Adrenal gland (tissue), 5 donors: ENCODE data around the gene SMG6.

Source experiments
- POLR2A ChIP-seq, 2 donors: fragments of 450-650 bp; IDR thresholded peaks; one replicate each; pipeline ENCODE4 v1.6.1; 2017; ENCODE audit warnings: antibody characterized with exemption in 2 of 2, mild to moderate bottlenecking in 2 of 2, moderate library complexity in 1 of 2
- TF ChIP-seq, protein P1 (sequence below), 6 experiments: fragments of 450-650 bp in 4 of 6; fragments of 200-600 bp in 2 of 6; sonication (generic) in 1 of 6; IDR thresholded peaks; 1 replicate in 5 of 6; 2 replicates in 1 of 6; pipeline versions ENCODE4 v1.5.1 to v1.8.0; 2016 to 2021; ENCODE audit warnings: antibody characterized with exemption in 6 of 6, mild to moderate bottlenecking in 2 of 6, moderate library complexity in 1 of 6
- donor health status: DM: no; HTN: no; CAD: no.

DNA sequence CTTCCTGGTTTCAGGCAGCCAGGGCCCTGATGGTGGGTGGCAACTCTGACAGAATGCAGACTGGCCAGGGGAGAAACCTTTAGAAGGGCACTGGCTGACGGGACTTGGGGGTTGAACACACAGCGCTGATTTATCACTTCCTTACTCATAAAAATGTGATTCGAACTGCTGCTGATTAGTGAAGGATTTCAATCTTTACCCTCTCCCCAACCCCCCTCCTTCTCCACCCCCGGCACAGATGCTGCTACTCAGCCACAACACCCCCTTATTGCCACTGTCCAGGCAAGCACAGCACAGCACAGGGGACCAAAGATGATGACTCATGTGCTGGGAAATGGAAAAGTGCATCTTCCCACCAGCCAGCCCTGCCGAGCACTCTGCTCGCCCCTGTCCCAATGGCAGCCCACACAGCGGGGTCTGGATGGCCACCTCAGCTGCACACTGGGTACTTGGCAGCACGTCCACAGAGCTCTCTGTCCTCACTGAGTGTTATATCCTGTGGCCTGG, 70.1 kb downstream of the SMG6 start:
- TF ChIP-seq, protein P1, sequence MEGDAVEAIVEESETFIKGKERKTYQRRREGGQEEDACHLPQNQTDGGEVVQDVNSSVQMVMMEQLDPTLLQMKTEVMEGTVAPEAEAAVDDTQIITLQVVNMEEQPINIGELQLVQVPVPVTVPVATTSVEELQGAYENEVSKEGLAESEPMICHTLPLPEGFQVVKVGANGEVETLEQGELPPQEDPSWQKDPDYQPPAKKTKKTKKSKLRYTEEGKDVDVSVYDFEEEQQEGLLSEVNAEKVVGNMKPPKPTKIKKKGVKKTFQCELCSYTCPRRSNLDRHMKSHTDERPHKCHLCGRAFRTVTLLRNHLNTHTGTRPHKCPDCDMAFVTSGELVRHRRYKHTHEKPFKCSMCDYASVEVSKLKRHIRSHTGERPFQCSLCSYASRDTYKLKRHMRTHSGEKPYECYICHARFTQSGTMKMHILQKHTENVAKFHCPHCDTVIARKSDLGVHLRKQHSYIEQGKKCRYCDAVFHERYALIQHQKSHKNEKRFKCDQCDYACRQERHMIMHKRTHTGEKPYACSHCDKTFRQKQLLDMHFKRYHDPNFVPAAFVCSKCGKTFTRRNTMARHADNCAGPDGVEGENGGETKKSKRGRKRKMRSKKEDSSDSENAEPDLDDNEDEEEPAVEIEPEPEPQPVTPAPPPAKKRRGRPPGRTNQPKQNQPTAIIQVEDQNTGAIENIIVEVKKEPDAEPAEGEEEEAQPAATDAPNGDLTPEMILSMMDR (IDR thresholded peaks at IDR 0.05): no peak
- TF ChIP-seq POLR2A (IDR thresholded peaks at IDR 0.05): no peak
